GM18909 (cell line): ENCODE results near the gene CDH13.
A peak's percentile ranks its signal among the peaks of the same experiment; 100 is the strongest.

Experiments
- ATAC-seq: cut with Tn5 transposase; IDR thresholded peaks from one replicate; pipeline ENCODE4 v1.9.1; 2021; ENCODE audit warnings: mild to moderate bottlenecking; ENCODE audit not compliant: unreplicated experiment, poor library complexity

The CDH13 gene

GRCh38 chr16:83353241-83353640, 726.5 kb downstream of the CDH13 start:
- no peak for ATAC-seq

GRCh38 chr16:83354015-83354414, 727.2 kb downstream of the CDH13 start:
- no peak for ATAC-seq

GRCh38 chr16:83355570-83356218, 728.9 kb downstream of the CDH13 start:
- no peak for ATAC-seq

GRCh38 chr16:83356266-83356665, 729.5 kb downstream of the CDH13 start:
- ATAC-seq, result peak; percentile 67

- no peak for ATAC-seq
These were observed 730.2 kb downstream of the CDH13 start for GRCh38 chr16:83356986-83357385.

- no peak for ATAC-seq
These were observed 736.8 kb downstream of the CDH13 start for GRCh38 chr16:83363521-83363920.

- ATAC-seq, result no peak
These were observed 738.4 kb downstream of the CDH13 start for GRCh38 chr16:83365166-83365565.

GRCh38 chr16:83366228-83366627, 739.5 kb downstream of the CDH13 start:
- no peak for ATAC-seq

- no peak for ATAC-seq
These were observed 748.2 kb downstream of the CDH13 start for GRCh38 chr16:83374979-83375378.

GRCh38 chr16:83389751-83390150, 763.0 kb downstream of the CDH13 start:
- ATAC-seq, result no peak

GRCh38 chr16:83390759-83391158, 764.0 kb downstream of the CDH13 start:
- ATAC-seq, result no peak

GRCh38 chr16:83392743-83393142, 766.0 kb downstream of the CDH13 start:
- ATAC-seq, result no peak

GRCh38 chr16:83393196-83393981, 766.6 kb downstream of the CDH13 start:
- ATAC-seq, result no peak

GRCh38 chr16:83397601-83398291, 771.0 kb downstream of the CDH13 start:
- ATAC-seq, result no peak

- no peak for ATAC-seq
These were observed 773.5 kb downstream of the CDH13 start for GRCh38 chr16:83400234-83400633.

GRCh38 chr16:83402160-83402814, 775.5 kb downstream of the CDH13 start:
- no peak for ATAC-seq

- ATAC-seq, result no peak
These were observed 776.2 kb downstream of the CDH13 start for GRCh38 chr16:83402967-83403366.

GRCh38 chr16:83403761-83404160, 777.0 kb downstream of the CDH13 start:
- ATAC-seq, result no peak

GRCh38 chr16:83404261-83404660, 777.5 kb downstream of the CDH13 start:
- ATAC-seq, result no peak

GRCh38 chr16:83407928-83408327, 781.2 kb downstream of the CDH13 start:
- ATAC-seq, result no peak

GRCh38 chr16:83409347-83409746, 782.6 kb downstream of the CDH13 start:
- ATAC-seq, result no peak
